ENCODE results near the gene VAMP2.

DNA sequence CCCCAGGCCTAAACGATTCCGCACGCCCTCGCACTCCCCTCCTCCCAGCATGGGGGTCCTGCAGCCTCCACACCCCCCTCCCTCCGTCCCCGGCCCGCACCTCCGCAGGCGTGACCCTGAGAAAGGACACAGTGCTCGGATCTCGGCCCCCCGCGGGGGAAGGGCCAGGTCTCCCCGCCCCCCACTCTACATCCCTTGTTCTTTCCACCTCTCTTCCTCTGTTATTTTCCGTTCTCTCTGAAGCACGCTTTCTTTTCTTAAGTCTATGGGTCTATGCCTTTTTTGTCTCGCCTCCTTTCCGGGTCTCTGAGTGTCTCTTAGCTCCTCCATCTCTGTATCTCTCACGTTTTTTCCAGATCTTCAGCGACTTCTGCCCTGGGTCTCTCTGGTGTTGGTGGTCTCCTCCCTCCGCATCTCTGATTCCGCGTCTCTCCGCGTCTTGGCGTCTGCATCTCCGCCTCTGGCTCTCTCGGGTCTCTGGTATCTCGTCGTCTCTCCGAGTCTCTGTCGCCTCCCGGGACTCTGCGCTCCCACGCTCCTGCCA lies 36.7 kb downstream of the VAMP2 start:
- TF ChIP-seq, protein P1, sequence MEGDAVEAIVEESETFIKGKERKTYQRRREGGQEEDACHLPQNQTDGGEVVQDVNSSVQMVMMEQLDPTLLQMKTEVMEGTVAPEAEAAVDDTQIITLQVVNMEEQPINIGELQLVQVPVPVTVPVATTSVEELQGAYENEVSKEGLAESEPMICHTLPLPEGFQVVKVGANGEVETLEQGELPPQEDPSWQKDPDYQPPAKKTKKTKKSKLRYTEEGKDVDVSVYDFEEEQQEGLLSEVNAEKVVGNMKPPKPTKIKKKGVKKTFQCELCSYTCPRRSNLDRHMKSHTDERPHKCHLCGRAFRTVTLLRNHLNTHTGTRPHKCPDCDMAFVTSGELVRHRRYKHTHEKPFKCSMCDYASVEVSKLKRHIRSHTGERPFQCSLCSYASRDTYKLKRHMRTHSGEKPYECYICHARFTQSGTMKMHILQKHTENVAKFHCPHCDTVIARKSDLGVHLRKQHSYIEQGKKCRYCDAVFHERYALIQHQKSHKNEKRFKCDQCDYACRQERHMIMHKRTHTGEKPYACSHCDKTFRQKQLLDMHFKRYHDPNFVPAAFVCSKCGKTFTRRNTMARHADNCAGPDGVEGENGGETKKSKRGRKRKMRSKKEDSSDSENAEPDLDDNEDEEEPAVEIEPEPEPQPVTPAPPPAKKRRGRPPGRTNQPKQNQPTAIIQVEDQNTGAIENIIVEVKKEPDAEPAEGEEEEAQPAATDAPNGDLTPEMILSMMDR (IDR thresholded peaks at IDR 0.05; ENCODE audit: low read length): no peak
- no peak for TF ChIP-seq EZH2 (IDR thresholded peaks at IDR 0.05; ENCODE audit: borderline replicate concordance, low read length)
